Urinary bladder (tissue), 4 donors: Measurements from ENCODE around the gene PAFAH1B2. TPM values are rescaled to one million over a fixed set of nuclear protein-coding genes. Genes with fewer than 3 reads are reported as not detected.

Experiments
- DNase-seq: peaks from one replicate; pipeline ENCODE4 v3.0.0-alpha.2; 2015; ENCODE audit errors: extremely low spot score
- H3K27ac ChIP-seq: one replicate; pipeline ENCODE4 v1.5.1; 2013; ENCODE audit warnings: low read depth, mild to moderate bottlenecking, moderate library complexity
- H3K36me3 ChIP-seq: one replicate; pipeline ENCODE4 v1.6.1; 2013; ENCODE audit warnings: mild to moderate bottlenecking, moderate library complexity; ENCODE audit not compliant: insufficient read depth
- H3K4me1 ChIP-seq: one replicate; pipeline ENCODE4 v1.6.1; 2013; ENCODE audit warnings: mild to moderate bottlenecking, moderate library complexity; ENCODE audit not compliant: insufficient read depth
- H3K4me3 ChIP-seq: one replicate; pipeline ENCODE4 v1.5.1; 2013; ENCODE audit warnings: low read depth, low read length
- WGBS: extraction: QIAGEN DNeasy Blood & Tissue Kit; methylation state at CpG from one replicate; pipeline ENCODE4 v1.1.7; 2013; 5-methylcytosine and 5-hydroxymethylcytosine counted together
- polyA plus RNA-seq: library from polyadenylated mRNA; stranded (reverse); fragments of 200-250 nt; gene quantifications from one replicate; pipeline ENCODE4 v1.2.3, GENCODE V29; 2013
- total RNA-seq: library from RNA; depleted of rRNA; stranded (reverse); fragments of >200 nt; gene quantifications from one replicate; pipeline ENCODE4 v1.2.3, GENCODE V29; 2014
- donor health status: healthy with polysubstance abuse.
- donor health status: healthy.

The PAFAH1B2 gene
- total and polyA plus RNA-seq, 2 donors: 23.9 to 115 TPM

DNA sequence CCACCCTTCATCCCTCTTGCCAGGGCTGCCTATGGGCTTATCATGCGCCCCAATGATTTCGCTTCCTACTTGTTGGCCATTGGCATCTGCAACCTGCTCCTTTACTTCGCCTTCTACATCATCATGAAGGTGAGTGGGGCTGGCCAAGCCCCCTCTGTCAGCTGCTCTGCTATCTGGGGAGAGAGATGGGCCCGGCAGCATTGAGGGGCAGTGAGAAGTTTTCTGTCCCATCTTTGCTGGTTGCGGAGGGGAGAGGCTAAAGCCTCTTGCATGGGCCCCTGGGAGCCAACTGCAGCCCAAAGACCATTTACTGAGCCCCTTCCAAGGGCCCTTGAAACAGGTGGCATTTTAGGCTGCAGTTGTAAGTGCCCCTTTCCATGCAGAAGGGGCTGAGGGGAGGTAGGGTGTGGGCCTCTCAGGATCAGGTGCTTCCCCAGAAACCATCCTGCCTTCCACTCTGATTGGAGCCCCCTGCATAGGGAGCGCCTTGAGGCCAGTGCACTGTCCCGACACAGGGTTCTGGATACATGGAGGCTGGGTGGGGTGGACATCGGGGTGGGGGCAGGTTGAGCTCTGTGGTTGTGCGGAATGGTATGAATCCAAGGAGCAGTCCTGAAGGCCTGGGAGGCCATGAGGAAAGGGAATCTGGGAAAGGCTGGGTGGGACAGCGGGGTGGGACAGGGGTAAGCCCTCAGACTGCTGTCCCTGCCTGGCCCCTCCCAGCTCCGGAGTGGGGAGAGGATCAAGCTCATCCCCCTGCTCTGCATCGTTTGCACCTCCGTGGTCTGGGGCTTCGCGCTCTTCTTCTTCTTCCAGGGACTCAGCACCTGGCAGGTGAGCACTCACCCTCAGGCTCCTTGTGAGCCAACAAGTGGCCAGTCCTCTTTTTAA lies 49.3 kb downstream of the PAFAH1B2 start:
- Histone ChIP-seq H3K27ac (no peak overlapping the region), H3K4me3 (no peak overlapping the region), H3K4me1 (no peaks in the 10 kb centered on the region), H3K36me3 (no peaks in the 10 kb centered on the region)
- 92% methylated on average over 15 of the region's 15 CpGs for WGBS
- no peak for DNase-seq

DNA sequence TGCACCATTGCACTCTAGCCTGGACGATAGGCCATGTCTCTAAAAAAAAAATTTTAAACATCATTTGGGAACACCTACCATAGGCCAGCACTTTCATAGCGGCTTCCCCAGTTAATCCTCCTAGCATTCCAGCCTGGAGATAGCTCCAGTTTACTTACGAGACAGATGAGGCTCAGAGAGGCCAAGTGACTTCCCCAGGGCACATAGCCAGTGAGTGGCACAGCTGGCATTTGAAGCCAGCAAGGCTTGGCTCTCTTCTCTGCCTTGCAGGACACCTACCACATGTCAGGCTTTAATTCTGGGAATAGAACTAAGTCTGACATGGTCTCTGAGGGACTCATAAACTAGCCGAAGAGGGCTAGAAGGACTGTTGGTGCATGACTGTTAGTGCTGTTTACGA lies 50.2 kb downstream of the PAFAH1B2 start:
- 54% methylated on average over 5 of the region's 5 CpGs for WGBS
- Histone ChIP-seq H3K27ac (no peak overlapping the region), H3K36me3 (no peaks in the 10 kb centered on the region), H3K4me1 (no peaks in the 10 kb centered on the region), H3K4me3 (no peak overlapping the region)
- DNase-seq: no peak

DNA sequence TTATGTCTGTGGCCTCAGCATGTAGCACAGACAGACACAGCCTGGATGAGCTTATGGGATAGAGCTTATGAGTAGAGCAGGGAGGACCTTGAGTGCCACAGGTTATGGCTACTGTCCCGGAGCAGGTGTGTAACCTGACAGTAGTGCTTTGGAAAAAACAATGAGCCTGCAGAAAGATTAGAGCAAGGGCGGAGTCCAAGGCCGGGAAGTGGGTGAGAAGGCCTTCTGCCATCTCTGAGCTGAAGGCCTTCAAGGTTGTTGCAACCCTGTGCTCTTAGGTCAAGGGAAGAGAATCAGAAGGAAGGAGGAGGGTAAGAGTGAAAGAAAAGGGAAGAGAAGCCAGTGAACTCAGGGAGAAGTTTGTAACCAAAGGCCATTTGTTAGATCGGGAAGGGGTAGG lies 51.2 kb downstream of the PAFAH1B2 start:
- H3K27ac ChIP-seq: no peak overlapping the region
- no peak overlapping the region for H3K4me3 ChIP-seq
- no peak for DNase-seq
- WGBS: 87% methylated on average over 4 of the region's 4 CpGs
- H3K36me3 ChIP-seq: no peaks in the 10 kb centered on the region
- H3K4me1 ChIP-seq: no peaks in the 10 kb centered on the region

DNA sequence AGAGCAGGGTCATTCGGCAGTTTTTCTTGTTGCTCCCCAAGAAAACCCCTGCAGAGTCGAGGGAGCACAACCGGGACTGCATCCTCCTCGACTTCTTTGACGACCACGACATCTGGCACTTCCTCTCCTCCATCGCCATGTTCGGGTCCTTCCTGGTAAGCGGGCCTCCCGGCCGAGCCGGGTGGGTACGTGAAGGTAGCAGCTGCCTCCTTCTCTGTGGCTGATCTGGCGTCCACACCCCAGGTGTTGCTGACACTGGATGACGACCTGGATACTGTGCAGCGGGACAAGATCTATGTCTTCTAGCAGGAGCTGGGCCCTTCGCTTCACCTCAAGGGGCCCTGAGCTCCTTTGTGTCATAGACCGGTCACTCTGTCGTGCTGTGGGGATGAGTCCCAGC lies 51.7 kb downstream of the PAFAH1B2 start:
- H3K4me3 ChIP-seq: no peak overlapping the region
- WGBS: 92% methylated on average over 19 of the region's 19 CpGs
- DNase-seq: no peak
- no peaks in the 10 kb centered on the region for H3K36me3 ChIP-seq
- H3K4me1 ChIP-seq: no peaks in the 10 kb centered on the region
- H3K27ac ChIP-seq: no peak overlapping the region

DNA sequence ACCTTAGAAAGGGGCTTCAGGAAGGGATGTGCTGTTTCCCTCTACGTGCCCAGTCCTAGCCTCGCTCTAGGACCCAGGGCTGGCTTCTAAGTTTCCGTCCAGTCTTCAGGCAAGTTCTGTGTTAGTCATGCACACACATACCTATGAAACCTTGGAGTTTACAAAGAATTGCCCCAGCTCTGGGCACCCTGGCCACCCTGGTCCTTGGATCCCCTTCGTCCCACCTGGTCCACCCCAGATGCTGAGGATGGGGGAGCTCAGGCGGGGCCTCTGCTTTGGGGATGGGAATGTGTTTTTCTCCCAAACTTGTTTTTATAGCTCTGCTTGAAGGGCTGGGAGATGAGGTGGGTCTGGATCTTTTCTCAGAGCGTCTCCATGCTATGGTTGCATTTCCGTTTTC lies 52.9 kb downstream of the PAFAH1B2 start:
- Histone ChIP-seq H3K27ac (no peak overlapping the region), H3K4me3 (no peak overlapping the region), H3K4me1 (no peaks in the 10 kb centered on the region), H3K36me3 (no peaks in the 10 kb centered on the region)
- 80% methylated on average over 7 of the region's 7 CpGs for WGBS
- no peak for DNase-seq

DNA sequence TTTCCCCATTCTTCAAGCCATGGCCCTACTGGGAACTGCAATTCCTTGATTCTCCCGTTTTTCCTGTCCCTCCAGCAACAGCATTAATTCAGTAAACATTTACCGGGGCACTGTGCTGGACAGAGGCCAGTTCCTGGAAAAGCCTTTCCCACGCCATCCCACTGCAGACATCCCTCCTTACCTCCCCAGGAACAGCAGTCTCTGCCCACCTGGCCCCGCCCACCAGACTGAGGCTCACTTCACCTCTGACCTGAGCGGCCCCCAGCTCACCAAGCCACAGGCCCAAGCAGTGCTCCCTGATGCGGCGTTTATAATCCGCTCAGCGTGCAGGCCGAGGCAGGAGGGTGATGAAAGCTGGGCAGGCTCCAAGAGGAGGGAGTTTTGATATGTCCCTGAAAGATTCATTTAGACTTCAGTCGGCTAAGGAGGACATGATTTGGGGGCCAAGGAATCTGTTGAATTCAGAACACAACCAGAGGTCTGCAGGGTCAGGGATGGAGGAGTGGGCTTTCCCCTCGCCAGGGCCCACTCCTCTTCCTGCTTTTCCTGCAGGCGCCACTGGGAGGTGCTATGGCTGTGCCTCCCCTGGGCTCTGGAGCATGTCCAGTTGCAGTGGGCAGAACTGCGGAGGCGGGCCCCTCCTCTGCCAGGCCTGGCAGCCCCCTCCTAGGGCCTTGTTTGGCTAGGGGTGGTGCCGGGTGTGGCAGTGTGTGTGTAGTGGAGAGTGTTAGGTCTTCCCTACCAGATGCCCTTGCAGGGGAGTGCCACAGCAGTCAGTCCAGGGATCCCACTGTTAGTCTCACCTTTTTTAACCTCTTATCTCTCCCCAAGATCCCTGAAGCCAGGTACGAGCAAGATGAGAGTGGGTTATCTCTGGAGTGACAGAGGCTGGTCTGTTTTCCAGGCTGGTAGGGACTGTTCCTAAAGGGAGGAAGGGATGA lies 53.7 kb downstream of the PAFAH1B2 start:
- Histone ChIP-seq H3K4me1 (no peaks in the 10 kb centered on the region), H3K4me3 (no peak overlapping the region), H3K27ac (peak overlapping the region; percentile 46), H3K36me3 (no peaks in the 10 kb centered on the region)
- WGBS: 38% methylated on average over 17 of the region's 17 CpGs
- DNase-seq: no peak

DNA sequence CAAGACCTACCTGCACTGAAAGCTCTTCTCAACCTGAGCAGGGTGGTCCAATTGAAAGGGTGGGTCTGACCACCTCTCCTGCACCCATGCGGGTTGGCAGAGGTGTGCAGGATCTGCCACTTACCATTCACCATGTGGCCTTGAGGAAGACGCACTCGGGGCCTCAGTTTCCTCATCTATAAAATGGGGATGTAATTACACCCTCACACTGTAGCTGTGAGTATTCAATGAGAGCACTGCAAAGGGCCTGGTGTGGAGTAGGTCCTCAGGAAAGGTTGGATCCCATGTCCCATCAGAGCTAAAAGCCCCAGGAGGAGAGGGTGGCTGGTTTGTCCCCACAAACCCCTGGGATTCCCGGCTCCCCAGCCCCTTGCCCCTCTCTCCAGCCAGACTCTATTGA lies 54.5 kb downstream of the PAFAH1B2 start:
- no peaks in the 10 kb centered on the region for H3K4me1 ChIP-seq
- 43% methylated on average over 4 of the region's 4 CpGs for WGBS
- peak overlapping the region; percentile 68 for H3K27ac ChIP-seq
- H3K36me3 ChIP-seq: no peaks in the 10 kb centered on the region
- peak overlapping the region; percentile 10 for H3K4me3 ChIP-seq
- no peak for DNase-seq

DNA sequence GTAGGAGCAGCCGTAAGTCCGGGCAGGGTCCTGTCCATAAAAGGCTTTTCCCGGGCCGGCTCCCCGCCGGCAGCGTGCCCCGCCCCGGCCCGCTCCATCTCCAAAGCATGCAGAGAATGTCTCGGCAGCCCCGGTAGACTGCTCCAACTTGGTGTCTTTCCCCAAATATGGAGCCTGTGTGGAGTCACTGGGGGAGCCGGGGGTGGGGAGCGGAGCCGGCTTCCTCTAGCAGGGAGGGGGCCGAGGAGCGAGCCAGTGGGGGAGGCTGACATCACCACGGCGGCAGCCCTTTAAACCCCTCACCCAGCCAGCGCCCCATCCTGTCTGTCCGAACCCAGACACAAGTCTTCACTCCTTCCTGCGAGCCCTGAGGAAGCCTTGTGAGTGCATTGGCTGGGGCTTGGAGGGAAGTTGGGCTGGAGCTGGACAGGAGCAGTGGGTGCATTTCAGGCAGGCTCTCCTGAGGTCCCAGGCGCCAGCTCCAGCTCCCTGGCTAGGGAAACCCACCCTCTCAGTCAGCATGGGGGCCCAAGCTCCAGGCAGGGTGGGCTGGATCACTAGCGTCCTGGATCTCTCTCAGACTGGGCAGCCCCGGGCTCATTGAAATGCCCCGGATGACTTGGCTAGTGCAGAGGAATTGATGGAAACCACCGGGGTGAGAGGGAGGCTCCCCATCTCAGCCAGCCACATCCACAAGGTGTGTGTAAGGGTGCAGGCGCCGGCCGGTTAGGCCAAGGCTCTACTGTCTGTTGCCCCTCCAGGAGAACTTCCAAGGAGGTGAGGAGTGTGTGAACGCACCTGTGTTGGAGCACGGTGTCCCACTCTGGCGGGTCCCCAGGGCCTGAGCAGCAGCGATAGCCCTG lies 55.2 kb downstream of the PAFAH1B2 start, which contains the start of gene TAGLN:
TAGLN (plus strand) TSS at position 318 of the 863 bp plus-strand sequence. CDS start 3,644 bp downstream, outside the sequence.
- peak within 1 kb of the TSS; percentile 55 for H3K4me3 ChIP-seq
- no peaks in the 10 kb centered on the region for H3K4me1 ChIP-seq
- H3K36me3 ChIP-seq: no peaks in the 10 kb centered on the region
- H3K27ac ChIP-seq: peak within 1 kb of the TSS; percentile 81
- peak; percentile 63 for DNase-seq
- 11% methylated on average over 34 of the region's 34 CpGs for WGBS

DNA sequence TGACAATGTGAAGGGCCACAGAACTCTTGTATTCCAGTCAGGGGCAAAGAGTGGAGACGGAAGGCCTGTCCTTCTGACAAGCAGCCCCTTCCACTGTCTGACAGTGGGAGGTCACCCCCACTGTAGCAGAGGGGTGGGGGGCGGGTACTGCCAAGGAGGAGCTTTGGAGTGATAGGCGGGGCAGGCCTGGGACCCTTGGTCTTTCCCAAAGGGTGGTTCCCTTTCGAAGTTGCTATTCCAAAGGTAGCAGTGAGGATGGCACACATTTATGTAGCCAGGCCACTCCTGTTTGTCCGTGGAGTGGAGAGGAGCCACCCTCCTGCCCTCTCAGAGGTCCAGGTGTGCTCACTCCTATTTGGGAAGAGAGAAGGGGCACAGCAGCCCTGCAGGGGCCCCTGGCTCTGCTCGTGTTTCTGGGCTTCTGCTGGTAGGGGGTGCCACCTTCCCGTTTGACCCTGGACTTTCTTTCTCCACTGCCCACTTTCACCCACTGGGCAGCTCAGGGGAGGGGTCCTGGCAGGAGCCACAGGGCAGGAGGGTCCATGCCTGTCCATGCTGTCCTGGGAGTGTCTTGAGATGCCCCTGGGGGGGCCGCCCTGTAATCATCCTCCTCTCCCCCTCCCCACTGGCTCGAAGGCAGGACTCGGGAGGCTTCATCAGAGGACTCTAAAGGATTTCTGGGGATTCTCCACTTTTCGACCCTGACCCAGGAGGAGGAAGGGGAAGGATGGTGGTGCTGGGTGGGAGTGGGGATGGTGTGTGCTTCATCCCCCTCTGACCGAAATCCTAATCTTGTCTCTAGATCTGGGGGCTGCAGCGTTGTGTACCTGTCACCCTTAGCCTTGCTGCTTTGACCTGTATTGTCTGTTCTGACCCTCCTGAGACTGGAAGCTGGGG lies 56.1 kb downstream of the PAFAH1B2 start:
- DNase-seq: no peak
- WGBS: 31% methylated on average over 13 of the region's 13 CpGs
- Histone ChIP-seq H3K27ac (peak overlapping the region; percentile 81), H3K4me3 (peak overlapping the region; percentile 55), H3K36me3 (peaks cover 1% of the 10 kb centered on the region), H3K4me1 (no peaks in the 10 kb centered on the region)

DNA sequence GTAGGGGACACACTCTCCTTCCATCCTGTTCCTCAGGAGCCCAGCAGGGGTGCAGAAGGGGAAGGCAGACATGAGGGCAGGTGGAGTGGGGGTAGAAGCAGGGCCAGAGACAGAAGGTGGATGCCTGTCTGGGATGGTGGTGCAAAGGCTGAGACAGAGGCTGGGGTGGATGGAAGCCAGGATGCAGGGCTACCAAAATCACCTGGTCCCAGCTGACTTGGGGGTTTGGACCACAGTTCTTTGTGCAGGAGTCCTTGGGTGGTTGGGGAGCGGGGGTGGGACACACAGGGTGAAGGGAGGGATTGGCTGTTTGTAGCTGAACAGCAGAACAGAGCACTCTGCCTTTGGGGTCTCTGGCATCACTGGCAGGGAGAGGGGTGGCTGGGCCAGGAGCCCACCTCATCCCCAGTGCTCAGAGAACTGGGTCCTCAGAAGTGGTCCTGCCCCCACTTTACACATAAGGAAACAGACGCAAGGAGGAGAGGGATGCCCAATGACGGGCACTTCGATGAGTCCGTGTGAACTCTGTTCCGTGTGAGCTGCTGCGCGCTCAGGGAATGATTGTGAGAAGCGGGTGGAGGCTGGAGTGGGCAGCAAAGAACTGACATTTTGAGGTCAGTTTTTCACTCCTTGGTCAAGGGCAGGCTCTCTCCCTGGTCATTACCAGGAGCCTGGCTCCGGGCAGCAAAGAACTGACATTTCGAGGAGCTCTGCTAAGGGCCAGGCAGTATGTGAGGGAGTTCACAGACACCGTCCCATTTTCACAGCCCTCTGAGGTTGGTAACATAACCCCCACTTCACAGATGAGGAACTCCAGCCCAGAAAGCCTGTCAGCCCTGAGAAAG lies 56.9 kb downstream of the PAFAH1B2 start:
- WGBS: 38% methylated on average over 12 of the region's 12 CpGs
- Histone ChIP-seq H3K36me3 (peaks cover 3% of the 10 kb centered on the region), H3K4me3 (peak overlapping the region; percentile 55), H3K27ac (peak overlapping the region; percentile 81), H3K4me1 (no peaks in the 10 kb centered on the region)
- DNase-seq: no peak

DNA sequence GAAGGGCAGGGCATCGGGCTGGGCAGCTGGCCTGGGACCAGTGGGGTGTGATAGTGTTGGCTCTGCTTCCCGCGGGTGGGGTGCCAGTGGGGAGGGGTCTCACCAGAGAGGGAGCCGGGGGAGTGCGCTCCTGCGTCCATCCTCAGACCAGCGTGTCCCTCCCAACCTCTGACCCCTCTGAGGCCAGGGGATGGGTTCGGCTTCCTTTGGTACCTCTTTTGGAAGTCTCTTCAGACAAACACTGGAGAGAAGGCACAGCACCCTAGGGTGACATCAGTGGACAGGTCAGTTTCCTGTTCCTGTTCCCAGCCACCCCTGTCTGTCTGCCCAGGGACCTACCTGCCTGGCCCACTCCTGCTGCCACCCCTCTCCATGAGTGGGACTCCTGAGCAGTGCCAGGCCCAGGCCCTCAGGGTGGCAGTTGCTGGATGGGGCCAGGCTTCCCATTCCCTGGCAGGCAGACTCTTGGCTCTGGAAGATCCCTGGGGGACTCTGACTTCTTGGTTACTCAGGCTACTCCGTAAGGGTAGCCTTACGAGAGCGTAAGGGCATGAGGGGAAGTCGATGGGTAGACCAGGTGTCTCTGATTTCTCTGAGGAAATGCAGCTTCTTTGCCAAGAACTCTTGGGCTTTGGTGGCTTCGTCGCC lies 57.7 kb downstream of the PAFAH1B2 start:
- WGBS: 36% methylated on average over 14 of the region's 14 CpGs
- H3K4me3 ChIP-seq: peak overlapping the region; percentile 55
- no peak for DNase-seq
- H3K4me1 ChIP-seq: no peaks in the 10 kb centered on the region
- H3K36me3 ChIP-seq: peaks cover 3% of the 10 kb centered on the region
- H3K27ac ChIP-seq: peak overlapping the region; percentile 79
